Bladder microvascular endothelial cell (primary cell): ENCODE results near the gene FAM209A. TPM values are rescaled to one million over a fixed set of nuclear protein-coding genes. Genes with fewer than 3 reads are reported as not detected.

ENCODE experiments used
- total RNA-seq: library from RNA; depleted of rRNA; stranded (reverse); fragments of >200 nt; gene quantifications from 2 replicates; pipeline ENCODE4 v1.2.3, GENCODE V29; 2014

FAM209A gene, protein sequence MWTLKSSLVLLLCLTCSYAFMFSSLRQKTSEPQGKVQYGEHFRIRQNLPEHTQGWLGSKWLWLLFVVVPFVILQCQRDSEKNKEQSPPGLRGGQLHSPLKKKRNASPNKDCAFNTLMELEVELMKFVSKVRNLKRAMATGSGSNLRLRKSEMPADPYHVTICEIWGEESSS
- not detected in 2 replicates for total RNA-seq

DNA sequence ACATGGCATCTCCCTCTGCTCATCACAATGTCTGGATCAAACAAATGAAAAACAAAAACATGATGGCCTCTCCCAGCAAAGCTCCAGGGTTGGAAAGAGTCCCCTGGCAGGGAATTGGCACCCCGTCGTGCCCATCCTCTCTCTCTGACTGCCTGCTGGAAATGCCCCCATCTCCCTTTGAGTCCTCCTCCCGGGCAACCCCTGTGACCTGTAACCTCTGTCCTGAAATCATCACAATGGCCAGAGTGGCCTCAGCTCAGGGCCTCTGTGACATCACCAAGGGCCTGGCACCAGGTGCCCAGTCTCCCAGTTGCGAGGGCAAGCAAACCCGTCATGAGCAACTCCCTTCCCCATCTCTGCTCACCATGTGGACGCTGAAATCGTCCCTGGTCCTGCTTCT lies at the start of gene FAM209A:
Gene FAM209A, plus strand, starts transcription at position 301 of the 400 bp plus-strand sequence. Its CDS starts 65 bp downstream, at position 366.

DNA sequence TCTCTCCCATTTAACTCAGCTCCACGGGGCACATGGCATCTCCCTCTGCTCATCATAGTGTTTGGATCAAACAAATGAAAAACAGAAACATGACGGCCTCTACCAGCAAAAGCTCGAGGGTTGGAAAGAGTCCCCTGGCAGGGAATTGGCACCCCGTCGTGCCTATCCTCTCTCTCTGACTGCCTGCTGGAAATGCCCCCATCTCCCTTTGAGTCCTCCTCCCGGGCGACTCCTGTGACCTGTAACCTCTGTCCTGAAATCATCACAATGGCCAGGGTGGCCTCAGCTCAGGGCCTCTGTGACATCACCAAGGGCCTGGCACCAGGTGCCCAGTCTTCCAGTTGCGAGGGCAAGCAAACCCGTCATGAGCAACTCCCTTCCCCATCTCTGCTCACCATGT lies 8.4 kb downstream of the FAM209A start, which contains the start of gene FAM209B:
Gene FAM209B, plus strand, starts transcription at position 301 of the 400 bp plus-strand sequence. Its CDS starts 96 bp downstream, at position 397.

Other genes with a start within 250 kb of the FAM209A start
- gene FAM210B, start 165.8 kb upstream of the FAM209A start, total RNA-seq, result 27.0 and 27.7 TPM in 2 replicates
- 18.8 and 30.9 TPM in 2 replicates for gene AURKA, start 132.5 kb upstream of the FAM209A start, total RNA-seq
- gene CSTF1, start 132.1 kb upstream of the FAM209A start, total RNA-seq, result 19.4 and 44.6 TPM in 2 replicates
- not detected in 2 replicates for gene CASS4, start 112.5 kb upstream of the FAM209A start, total RNA-seq
- 70.7 and 94.8 TPM in 2 replicates for gene RTF2, start 56.1 kb upstream of the FAM209A start, total RNA-seq
- not detected in 2 replicates for gene FAM209B, start 8.5 kb downstream of the FAM209A start, total RNA-seq
- gene TFAP2C, start 104.6 kb downstream of the FAM209A start, total RNA-seq, result under 0.01 TPM in 1 of 2 replicates, not detected in the other